ENCODE measurements around the gene BUD31. TPM values are rescaled to one million over a fixed set of nuclear protein-coding genes. Genes with fewer than 3 reads are reported as not detected.

The BUD31 gene
- total RNA-seq, 4 donors from 2014 or later, result 5.0 to 167 (median 50.1) TPM

- Histone ChIP-seq H3K4me1 (peaks cover 9 to 29% (median 21%) of the 10 kb centered on the region in 4 donors), H3K36me3 (peaks cover 0 to 25% (median 10%) of the 10 kb centered on the region in 4 donors), H3K4me3 (no peak overlapping the region), H3K9me3 (no peaks in the 10 kb centered on the region), H3K27me3 (no peaks in the 10 kb centered on the region), H3K27ac (no peak overlapping the region)
- in situ Hi-C loops (cut with MboI; ENCODE audit: low pct_ligation_motif_present in 1 of 4, low pct_unique_long_range_greater_than_20kb in 1 of 4, low sequenced_read_pairs in 3 of 4) (no loop called here), intact Hi-C loops (cut with DNase I; ENCODE audit: low total_unique reads) (no loop called here)
- 86% methylated on average over 2 of the region's 2 CpGs; no CpG with 5 or more reads in 1 of the 2 donors for WGBS, 2 donors (ENCODE audit: low coverage in 1 of 2)
- DNase-seq, result no peak
- TF ChIP-seq POLR2A (IDR thresholded peaks at IDR 0.05) (no peak), EP300 (IDR thresholded peaks at IDR 0.05; ENCODE audit: low read depth) (no peak), POLR2AphosphoS5 (IDR thresholded peaks at IDR 0.05) (no peak)
- TF ChIP-seq, protein P1, sequence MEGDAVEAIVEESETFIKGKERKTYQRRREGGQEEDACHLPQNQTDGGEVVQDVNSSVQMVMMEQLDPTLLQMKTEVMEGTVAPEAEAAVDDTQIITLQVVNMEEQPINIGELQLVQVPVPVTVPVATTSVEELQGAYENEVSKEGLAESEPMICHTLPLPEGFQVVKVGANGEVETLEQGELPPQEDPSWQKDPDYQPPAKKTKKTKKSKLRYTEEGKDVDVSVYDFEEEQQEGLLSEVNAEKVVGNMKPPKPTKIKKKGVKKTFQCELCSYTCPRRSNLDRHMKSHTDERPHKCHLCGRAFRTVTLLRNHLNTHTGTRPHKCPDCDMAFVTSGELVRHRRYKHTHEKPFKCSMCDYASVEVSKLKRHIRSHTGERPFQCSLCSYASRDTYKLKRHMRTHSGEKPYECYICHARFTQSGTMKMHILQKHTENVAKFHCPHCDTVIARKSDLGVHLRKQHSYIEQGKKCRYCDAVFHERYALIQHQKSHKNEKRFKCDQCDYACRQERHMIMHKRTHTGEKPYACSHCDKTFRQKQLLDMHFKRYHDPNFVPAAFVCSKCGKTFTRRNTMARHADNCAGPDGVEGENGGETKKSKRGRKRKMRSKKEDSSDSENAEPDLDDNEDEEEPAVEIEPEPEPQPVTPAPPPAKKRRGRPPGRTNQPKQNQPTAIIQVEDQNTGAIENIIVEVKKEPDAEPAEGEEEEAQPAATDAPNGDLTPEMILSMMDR (IDR thresholded peaks at IDR 0.05), result no peak
Observed at GRCh38 chr7:99461221-99461620, 52.5 kb downstream of the BUD31 start.

GRCh38 chr7:99465421-99465768 is 56.6 kb downstream of the BUD31 start:
- peaks cover 9 to 32% (median 24%) of the 10 kb centered on the region in 4 donors for H3K4me1 ChIP-seq
- 6% methylated on average over 9 of the region's 9 CpGs; no CpG with 5 or more reads in 1 of the 2 donors for WGBS, 2 donors (ENCODE audit: low coverage in 1 of 2)
- peak overlapping the region; percentile 77 to 91 (median 80) for H3K4me3 ChIP-seq
- H3K27ac ChIP-seq, result peak overlapping the region; percentile 89 to 93 (median 92)
- no peaks in the 10 kb centered on the region for H3K9me3 ChIP-seq
- no peak for DNase-seq
- in situ Hi-C loops (cut with MboI; ENCODE audit: low pct_ligation_motif_present in 1 of 4, low pct_unique_long_range_greater_than_20kb in 1 of 4, low sequenced_read_pairs in 3 of 4), result no loop called here
- intact Hi-C loops (cut with DNase I; ENCODE audit: low total_unique reads), result no loop called here
- H3K27me3 ChIP-seq, result no peaks in the 10 kb centered on the region
- peaks cover 0 to 6% (median 0%) of the 10 kb centered on the region in 4 donors for H3K36me3 ChIP-seq
- TF ChIP-seq, protein P1 (IDR thresholded peaks at IDR 0.05), result no peak
- no peak for TF ChIP-seq POLR2AphosphoS5 (IDR thresholded peaks at IDR 0.05)
- TF ChIP-seq EP300 (IDR thresholded peaks at IDR 0.05; ENCODE audit: low read depth), result no peak
- TF ChIP-seq POLR2A (IDR thresholded peaks at IDR 0.05), result no peak

- TF ChIP-seq POLR2AphosphoS5 (IDR thresholded peaks at IDR 0.05) (no peak), EP300 (IDR thresholded peaks at IDR 0.05; ENCODE audit: low read depth) (no peak)
- in situ Hi-C loops (cut with MboI; ENCODE audit: low pct_ligation_motif_present in 1 of 4, low pct_unique_long_range_greater_than_20kb in 1 of 4, low sequenced_read_pairs in 3 of 4) (no loop called here), intact Hi-C loops (cut with DNase I; ENCODE audit: low total_unique reads) (no loop called here)
- H3K4me1 ChIP-seq, result peaks cover 9 to 34% (median 28%) of the 10 kb centered on the region in 4 donors
- peaks cover 0 to 6% (median 0%) of the 10 kb centered on the region in 4 donors for H3K36me3 ChIP-seq
- WGBS, 2 donors (ENCODE audit: low coverage in 1 of 2), result 90% methylated on average over 29 of the region's 29 CpGs; no CpG with 5 or more reads in 1 of the 2 donors
- no peak overlapping the region for H3K4me3 ChIP-seq
- no peak overlapping the region for H3K27ac ChIP-seq
- no peaks in the 10 kb centered on the region for H3K27me3 ChIP-seq
- DNase-seq, result no peak
- H3K9me3 ChIP-seq, result no peaks in the 10 kb centered on the region
Observed at GRCh38 chr7:99468336-99468918, 59.7 kb downstream of the BUD31 start.

Other genes starting within 250 kb of the BUD31 start
- gene KPNA7, start 200.9 kb upstream of the BUD31 start, total RNA-seq, result under 1 TPM in 3 of 4 donors, not detected in 1; 0.60 to 0.82 (median 0.64) TPM
- gene MYH16, start 136.1 kb upstream of the BUD31 start, total RNA-seq, result not detected
- gene ARPC1A, start 83.1 kb upstream of the BUD31 start, total RNA-seq, result 100 to 1,000 TPM; 104 to 186 (median 147) TPM
- gene ARPC1B, start 34.2 kb upstream of the BUD31 start, total RNA-seq, result 100 to 1,000 TPM; 138 to 346 (median 186) TPM
- 10 to 100 TPM; 27.7 to 54.9 (median 49.9) TPM for gene PDAP1, start 372 bp upstream of the BUD31 start, total RNA-seq
- gene PTCD1, start 29.8 kb downstream of the BUD31 start, total RNA-seq, result 10 to 100 TPM in 1 of 4 donors, 1 to 10 TPM in 3; 1.8 to 38.2 (median 5.5) TPM
- gene CPSF4, start 30.0 kb downstream of the BUD31 start, total RNA-seq, result 10 to 100 TPM; 20.7 to 65.5 (median 24.8) TPM
- gene ATP5MF, start 57.2 kb downstream of the BUD31 start, total RNA-seq, result 1,000 to 10,000 TPM in 1 of 4 donors, 100 to 1,000 TPM in 2, 10 to 100 TPM in 1; 61.3 to 1,017 (median 295) TPM
- gene ZNF789, start 63.9 kb downstream of the BUD31 start, total RNA-seq, result 10 to 100 TPM; 17.2 to 30.7 (median 20.1) TPM
- 10 to 100 TPM; 24.5 to 48.7 (median 38.5) TPM for gene ZNF394, start 91.3 kb downstream of the BUD31 start, total RNA-seq
- gene ZKSCAN5, start 95.7 kb downstream of the BUD31 start, total RNA-seq, result 1 to 10 TPM; 4.5 to 8.7 (median 5.9) TPM
- 1 to 10 TPM in 2 of 4 donors, under 1 TPM in 1, not detected in 1; 0.40 to 4.2 (median 4.1) TPM for gene FAM200A, start 143.1 kb downstream of the BUD31 start, total RNA-seq
- 100 to 1,000 TPM; 153 to 304 (median 226) TPM for gene ZNF655, start 149.7 kb downstream of the BUD31 start, total RNA-seq
- gene TMEM225B, start 189.3 kb downstream of the BUD31 start, total RNA-seq, result 1 to 10 TPM in 1 of 4 donors, under 1 TPM in 1, not detected in 2; 0.68 to 1.6 TPM
- 10 to 100 TPM; 14.6 to 58.7 (median 18.1) TPM for gene ZSCAN25, start 208.0 kb downstream of the BUD31 start, total RNA-seq

Data from transverse colon (tissue), 4 donors.